GM21717 (cell line): ENCODE data around the gene BCAS1.
"Not testable (repeated sequence)": the region's sequence is repeated elsewhere in the genome, so short reads cannot be mapped to it uniquely, and the experiment has no call there.

Source experiments
- ATAC-seq: cut with Tn5 transposase; IDR thresholded peaks from one replicate; pipeline ENCODE4 v1.9.1; 2021; ENCODE audit warnings: mild to moderate bottlenecking, moderate library complexity; ENCODE audit not compliant: unreplicated experiment

The BCAS1 gene

GRCh38 chr20:53994088-53994487, 76.3 kb downstream of the BCAS1 start:
- ATAC-seq, result no peak

GRCh38 chr20:53993310-53993709, 77.1 kb downstream of the BCAS1 start:
- no peak for ATAC-seq

DNA sequence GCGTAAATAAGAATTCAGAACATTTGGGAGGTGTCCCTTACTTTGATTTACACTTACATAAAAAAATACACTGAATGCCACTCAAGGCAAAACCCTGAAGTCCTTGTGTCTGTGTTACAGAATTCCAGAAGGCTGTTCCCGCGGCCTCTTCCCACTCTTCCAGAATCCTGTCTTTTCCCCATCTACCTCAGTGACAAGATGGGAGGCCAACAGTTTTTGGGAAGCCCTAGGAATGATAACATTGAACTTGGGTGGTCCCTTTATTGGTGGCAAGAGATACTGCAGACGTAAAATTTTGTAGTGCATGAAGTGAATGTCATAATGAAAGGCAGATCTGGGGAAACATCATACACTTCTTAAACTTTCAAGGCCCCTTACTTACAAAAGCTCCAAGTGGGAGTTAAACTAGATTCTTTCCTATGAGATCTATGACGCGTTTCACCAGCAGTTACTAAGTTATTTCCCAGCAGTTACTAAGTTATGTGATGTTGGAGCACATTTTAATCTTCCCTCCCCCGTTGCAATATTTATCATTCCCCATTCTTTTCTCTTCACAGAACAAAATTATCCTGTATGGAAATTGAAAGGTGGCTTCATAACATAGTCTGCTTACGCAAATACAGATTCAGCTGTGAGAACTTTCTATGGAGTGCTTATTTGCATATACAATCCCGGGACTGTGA, 79.5 kb downstream of the BCAS1 start:
- ATAC-seq, result no peak

DNA sequence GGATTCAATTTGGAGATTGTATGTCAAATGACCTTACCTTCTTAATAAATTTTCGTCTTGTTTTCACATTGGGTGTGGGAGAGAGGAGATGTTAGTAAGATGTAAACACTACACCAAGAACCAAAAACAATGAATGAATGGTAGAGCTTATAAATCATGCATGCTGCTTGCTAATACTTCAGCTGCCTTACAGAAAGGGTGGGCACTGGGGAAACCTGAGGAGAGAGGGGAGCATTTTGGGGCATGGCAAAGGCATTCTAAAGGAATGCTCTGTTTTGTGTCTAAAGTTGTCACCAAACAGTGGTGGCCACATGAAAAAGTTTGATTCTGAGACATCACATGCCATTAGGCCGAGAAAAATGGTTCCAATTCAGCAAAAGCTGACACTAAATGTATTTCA, 80.4 kb downstream of the BCAS1 start:
- no peak for ATAC-seq

DNA sequence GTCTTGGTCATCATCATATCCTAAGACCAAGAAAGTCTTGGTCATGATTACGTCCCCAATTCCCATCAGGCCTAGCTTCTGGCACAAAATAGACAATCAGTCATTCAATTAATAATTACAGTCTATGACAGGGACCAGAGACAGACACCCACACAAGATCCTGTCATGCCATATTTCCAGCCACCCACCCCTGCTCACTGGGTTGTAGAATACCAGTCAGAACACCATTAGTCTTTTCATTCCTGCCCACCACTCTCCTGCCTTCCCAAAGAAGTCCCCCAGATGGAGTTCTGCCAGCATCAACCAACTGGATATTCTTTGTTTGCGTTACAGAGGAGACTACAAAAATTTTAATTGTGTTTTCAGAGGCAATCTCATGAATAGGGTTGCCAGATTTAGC, 81.0 kb downstream of the BCAS1 start:
- ATAC-seq, result no peak

GRCh38 chr20:53986037-53986650, 84.2 kb downstream of the BCAS1 start:
- no peak for ATAC-seq

DNA sequence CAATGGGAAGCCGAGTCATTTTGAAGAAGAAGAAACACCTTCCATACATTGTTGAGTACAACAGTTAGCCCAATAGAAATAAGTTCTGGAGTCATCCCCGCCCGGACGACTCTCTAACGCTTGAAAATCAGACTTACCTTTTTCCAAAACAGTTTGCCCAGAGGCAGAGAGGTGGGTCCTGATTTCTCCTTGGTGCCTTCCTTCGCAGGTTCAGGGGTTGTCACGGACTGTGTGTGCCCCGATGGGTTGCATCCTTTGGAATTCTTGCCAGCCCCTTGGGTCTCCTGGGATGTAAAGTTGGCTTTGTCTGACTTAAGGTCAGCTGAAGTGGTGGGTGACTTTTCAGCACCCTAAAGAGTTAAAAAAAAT, 85.3 kb downstream of the BCAS1 start:
- no peak for ATAC-seq

DNA sequence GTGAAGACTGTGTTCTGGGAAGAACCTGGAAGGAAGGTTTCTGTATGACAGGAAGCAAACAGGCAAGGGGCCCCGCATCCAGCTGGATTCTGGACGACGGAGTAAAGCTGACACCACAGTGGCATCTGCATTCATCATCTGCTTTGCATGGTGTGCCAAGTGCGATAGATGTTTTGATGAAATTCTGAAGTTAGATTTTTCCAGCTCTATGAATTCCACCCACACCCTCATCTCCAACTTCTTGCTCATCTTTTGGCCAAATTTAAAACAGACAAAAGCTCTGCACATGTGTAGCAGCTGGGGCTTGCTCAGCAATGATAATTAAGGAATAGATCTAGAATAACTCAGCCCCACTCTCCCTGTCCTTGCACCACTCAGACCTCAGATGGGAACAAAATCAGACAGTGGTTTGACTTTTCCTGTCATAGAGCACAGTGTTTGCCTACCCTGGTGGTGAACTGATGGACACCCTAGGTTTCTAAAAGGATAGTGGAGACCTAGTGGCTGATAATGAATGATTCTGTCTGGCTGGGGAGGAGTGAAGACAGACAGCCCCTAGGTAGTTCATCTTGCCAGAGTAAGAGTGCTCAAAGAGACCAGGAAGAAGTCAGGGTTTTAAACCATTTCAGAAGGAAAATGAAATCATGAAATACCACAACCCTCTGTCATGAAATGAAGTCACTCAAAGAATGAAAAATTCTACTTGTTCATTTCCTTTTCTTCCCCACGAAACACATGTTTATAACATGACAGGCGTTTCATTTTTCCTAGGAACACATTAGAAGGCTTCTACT, 85.8 kb downstream of the BCAS1 start:
- no peak for ATAC-seq

DNA sequence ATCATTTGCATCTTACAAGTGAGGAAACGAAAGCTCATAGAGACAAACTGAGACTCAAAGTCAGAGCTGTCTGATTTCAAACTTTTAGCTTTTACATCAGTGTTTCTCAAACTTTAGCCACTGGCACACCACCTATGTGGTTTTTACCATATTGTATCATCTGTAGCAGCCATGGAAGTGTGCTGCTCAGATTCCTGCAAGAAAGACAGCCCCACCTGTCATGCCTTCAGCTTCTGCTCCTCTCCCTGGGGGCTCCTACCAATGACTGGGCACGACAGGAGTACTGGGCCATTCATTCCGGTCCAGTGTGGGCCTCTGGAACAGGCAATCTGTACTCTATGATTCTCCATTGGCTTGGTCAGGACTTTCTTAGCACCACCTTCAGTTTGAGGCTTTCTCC, 87.0 kb downstream of the BCAS1 start:
- no peak for ATAC-seq

GRCh38 chr20:53982624-53983023, 87.8 kb downstream of the BCAS1 start:
- ATAC-seq, result no peak

GRCh38 chr20:53981752-53982437, 88.5 kb downstream of the BCAS1 start:
- no peak for ATAC-seq

DNA sequence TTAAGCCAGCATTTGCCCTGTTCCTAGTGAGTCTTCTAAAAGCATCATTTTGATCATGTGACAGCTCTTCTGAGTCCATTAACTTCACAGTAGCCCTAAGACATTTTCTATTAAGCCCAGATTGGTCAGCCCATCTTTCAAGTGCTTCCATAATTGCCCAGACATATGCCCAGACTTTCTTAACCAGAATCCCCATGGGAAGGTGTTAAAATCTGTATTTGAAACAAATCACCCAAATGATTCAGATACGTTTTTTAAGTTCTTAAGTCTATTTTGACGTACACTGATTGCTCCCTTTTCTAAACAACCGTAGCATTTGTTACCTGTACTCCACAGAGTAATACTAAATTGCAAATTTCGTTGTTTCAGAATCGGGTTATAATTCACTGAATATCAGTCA, 89.3 kb downstream of the BCAS1 start:
- ATAC-seq, result no peak

GRCh38 chr20:53980031-53980465, 90.3 kb downstream of the BCAS1 start:
- no peak for ATAC-seq

DNA sequence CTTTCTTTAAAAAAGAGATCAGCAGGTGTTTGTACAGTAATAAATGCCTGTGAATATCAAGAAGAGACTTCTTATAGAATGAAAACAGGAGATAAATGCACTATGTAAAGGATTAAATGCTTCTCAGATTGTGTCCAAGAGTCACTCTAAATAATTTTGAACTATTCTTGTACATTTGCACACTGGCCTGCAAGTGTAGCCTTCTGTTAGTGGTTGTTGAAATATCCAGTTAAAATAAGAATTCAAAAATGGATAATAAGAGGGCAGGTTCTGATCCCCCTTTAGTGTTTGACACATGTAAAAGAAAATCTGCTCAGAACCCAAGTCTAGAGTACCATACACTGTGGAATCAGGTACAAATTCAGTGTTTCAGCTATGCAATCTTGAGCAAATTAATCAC, 91.9 kb downstream of the BCAS1 start:
- ATAC-seq, result no peak

DNA sequence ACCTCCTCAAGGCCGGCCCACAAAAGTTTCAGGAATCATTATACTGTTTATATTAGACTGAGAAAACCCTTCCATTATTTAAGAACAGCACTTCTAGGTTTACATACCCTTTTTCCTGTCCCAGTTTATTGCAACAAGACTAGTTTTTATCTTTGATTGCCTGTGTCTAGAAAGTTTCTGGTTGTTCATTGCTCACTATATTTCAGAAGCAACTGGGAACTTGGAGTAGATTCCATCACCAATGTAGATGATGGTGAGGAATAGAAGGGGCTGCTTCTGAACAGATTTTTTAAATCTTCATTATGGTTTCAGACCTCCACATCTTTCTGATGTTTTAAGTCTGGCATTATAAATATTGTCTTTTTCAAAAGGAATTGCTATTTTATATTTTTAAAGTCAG, 93.0 kb downstream of the BCAS1 start:
- no peak for ATAC-seq

GRCh38 chr20:53975761-53976160, 94.6 kb downstream of the BCAS1 start:
- no peak for ATAC-seq

DNA sequence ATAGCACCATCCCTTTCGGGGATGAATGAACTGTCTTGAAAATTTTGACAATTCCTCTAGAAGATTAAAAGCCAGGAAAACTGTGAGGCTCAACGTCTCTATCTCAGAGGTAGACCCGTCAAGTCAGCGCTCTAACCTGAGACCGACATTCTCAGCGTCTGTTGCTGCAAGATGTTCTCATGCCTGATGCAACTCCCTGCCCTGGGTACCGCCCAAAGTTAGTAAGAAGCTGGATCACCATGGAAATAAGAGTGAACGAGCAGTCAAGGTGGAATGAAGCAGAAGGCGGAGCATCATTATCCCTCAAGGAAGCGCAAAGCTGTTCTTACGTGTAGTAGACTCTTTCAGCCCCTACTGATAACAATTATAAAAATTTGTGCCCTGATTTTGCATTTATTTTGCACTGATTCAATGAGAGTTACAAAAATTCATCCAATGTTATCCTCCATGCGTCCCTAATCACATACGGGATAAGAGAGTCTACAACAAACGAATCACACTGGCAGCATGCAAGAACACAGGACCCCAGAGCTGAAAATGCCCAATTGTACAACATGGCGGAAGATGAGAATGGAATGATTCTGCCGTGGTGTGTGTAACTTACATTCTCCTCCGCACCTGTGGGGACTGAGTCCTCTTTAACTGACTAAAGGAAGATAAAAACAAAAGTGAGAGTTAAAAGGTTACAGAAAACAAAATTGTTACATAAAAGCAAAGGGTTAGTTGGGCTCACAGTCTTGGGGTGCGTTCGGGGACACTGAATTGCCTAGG, 95.4 kb downstream of the BCAS1 start:
- ATAC-seq, result no peak

- ATAC-seq, result not testable (repeated sequence)
Observed at GRCh38 chr20:53973882-53974281, 96.5 kb downstream of the BCAS1 start.

DNA sequence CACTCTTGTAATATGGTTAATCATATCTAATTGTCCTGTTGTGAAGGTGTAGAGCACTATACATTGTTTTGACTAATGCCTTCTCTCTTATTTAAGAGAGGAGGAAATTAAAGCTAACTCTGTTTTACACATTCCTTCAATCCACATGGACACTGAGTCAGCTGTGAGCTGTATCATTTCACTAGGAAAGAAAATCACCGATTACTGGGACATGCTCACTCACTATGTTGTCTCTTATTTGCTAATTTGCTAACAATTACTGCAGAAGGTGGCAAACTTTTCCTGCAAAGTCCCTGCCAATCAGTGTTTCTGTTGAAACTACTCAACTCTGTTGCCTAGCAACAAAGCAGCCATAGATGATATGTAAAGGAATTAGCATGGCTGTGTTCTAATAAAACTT, 98.2 kb downstream of the BCAS1 start:
- no peak for ATAC-seq

DNA sequence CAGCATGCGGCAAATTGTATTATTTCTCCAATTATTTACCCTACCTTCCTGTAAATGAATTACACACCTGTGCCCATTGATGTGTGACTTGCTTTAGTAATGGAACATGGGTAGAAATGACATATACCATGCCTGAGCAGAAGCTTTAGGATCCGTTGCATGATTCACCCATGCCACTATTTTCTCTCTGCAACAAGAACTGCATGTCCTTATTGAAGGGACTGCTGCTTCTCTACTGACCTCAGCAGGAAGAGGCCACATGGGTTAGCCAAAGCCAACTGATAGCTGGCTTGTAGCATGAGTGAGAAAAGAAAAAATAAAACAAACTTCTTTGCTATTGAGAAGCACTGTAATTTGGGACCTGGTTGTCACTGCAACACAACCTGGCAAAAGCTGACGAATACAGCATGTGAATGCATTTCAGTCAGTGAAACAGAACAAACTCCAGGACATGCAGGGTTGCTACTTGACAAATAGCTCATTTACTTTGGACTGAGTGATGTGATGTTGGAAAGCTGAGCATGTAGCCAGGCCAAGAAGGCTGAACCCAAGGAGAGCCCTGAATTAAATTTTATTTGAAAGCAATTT, 99.2 kb downstream of the BCAS1 start:
- ATAC-seq, result no peak
